ENCODE data around the gene CD84.

Gene CD84

DNA sequence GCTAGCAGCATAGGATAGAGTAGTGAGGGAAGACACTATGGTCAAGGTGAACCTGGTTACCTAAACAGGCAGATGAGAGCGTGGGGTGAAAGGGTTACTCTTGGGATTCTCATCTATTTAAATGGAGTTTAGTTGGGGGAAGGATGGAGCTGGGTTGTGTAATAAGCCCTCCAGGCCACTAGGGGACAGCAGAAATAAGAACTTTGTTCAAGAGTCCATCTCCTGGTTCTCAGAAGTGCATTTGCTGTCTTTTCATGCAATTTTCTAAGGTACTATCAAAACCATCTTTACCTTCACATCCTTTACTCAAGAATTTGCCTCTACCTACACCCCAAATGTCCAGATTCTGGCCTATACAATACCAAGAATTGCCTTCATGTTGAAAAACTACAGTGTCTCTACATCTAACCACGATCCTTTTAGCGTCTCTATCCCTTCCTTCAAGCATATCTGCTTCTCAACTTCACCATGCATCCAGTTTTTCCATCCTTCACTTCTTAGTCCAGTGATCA is 39.5 kb upstream of the CD84 start:
- peak overlapping the region; percentile 38 for H3K27ac Mint-ChIP-seq
- H3K4me3 Mint-ChIP-seq: no peak overlapping the region
- no peak for ATAC-seq
- peaks cover 5% of the 10 kb centered on the region for H3K9me3 Mint-ChIP-seq
- H3K36me3 Mint-ChIP-seq: peaks cover 70% of the 10 kb centered on the region
- H3K4me1 Mint-ChIP-seq: peaks cover 39% of the 10 kb centered on the region
- no peaks in the 10 kb centered on the region for H3K27me3 Mint-ChIP-seq

DNA sequence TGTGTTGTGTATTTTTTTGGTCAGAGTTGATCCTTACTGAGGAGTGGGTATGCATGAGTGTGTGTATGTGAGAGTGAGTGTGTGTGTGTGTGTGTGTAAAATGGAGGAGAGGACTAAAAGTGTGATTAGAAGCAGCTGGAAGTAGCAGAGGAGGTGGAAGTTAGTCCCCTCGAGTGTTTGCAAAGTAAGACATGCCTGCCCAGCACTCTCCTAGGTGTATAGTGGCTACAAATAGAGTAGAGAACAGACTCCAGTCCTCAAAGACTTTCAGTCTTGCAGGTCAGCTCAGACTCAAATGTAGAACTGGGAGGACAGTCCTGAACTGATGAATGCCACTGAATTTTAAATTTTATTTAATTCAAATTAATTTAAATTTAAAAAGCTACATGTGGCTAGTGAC is 39.0 kb upstream of the CD84 start:
- ATAC-seq: no peak
- Mint-ChIP-seq H3K27me3 (no peaks in the 10 kb centered on the region), H3K4me3 (no peak overlapping the region), H3K36me3 (peaks cover 70% of the 10 kb centered on the region), H3K9me3 (peaks cover 5% of the 10 kb centered on the region), H3K4me1 (peaks cover 34% of the 10 kb centered on the region), H3K27ac (no peak overlapping the region)

DNA sequence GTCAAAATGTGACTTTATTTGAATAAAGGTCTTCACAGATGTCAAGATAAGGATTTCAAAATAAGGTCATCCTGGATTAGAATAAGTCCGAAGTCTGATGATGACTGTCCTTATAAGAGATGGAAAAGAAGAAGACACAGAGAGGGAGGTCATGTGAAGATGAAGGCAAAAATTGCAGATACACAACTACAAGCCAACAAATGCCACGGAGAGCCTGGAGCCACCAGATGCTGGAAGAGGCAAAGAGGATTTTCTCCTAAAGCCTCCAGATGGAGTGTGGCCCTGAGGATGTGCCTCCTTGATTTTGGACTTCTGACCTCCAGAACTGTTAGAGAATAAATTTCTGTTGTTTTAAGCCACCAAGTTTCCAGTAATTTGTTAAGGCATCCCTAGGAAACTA is 36.4 kb upstream of the CD84 start:
- peaks cover 15% of the 10 kb centered on the region for H3K4me1 Mint-ChIP-seq
- H3K4me3 Mint-ChIP-seq: no peak overlapping the region
- peaks cover 5% of the 10 kb centered on the region for H3K9me3 Mint-ChIP-seq
- H3K27ac Mint-ChIP-seq: no peak overlapping the region
- H3K27me3 Mint-ChIP-seq: no peaks in the 10 kb centered on the region
- no peak for ATAC-seq
- H3K36me3 Mint-ChIP-seq: peaks cover 74% of the 10 kb centered on the region

DNA sequence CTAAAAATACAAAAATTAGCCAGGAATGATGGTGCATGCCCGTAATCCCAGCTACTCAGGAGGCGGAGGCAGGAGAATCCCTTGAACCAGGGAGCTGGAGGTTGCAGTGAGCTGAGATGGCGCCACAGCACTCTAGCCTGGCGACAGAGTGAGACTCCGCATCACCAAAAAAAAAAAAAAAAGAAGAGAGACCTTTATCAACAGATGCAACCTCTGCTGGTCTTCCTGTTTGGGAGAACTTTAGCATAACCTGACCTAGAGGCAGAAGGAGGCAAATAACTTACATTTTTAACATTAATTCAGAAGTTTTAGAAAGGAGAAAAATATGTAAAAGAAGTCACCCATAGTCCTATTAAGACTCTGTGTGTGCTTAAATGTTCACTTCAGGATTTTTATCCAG is 35.1 kb upstream of the CD84 start:
- Mint-ChIP-seq H3K4me1 (peaks cover 16% of the 10 kb centered on the region), H3K4me3 (no peak overlapping the region), H3K36me3 (peaks cover 71% of the 10 kb centered on the region), H3K9me3 (peaks cover 5% of the 10 kb centered on the region), H3K27me3 (no peaks in the 10 kb centered on the region), H3K27ac (no peak overlapping the region)
- ATAC-seq: no peak

DNA sequence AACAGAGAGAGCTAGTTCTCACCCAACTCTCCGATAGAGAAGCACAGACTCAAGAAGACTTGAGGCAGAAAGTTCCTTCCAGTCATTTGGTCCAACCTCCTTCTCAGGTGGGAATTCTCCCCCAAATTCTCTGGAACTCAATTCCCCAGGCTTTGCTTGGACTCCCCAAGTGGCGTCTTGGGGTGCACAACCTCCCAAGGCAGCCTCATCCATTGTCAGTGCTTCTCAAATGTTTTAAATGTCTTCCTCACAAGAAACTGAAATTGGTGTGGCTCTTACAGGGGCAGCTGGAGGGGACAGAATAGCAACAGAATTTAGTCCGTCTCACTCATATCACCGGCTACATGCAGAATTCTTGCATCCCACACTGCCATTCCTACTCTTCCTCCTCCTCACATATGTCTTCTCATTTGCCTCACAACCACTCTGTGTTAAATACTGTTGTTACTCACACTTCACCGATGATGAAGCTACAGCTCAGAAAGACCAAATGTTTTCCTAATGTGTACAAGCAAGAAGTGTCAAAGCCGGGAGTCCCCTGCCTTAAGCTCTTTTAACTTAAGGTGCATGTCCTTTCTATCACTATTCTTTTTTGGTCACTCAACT is 33.4 kb upstream of the CD84 start:
- Mint-ChIP-seq H3K36me3 (peaks cover 70% of the 10 kb centered on the region), H3K4me1 (peaks cover 20% of the 10 kb centered on the region), H3K4me3 (no peak overlapping the region), H3K27ac (peak overlapping the region; percentile 3), H3K27me3 (no peaks in the 10 kb centered on the region), H3K9me3 (no peaks in the 10 kb centered on the region)
- no peak for ATAC-seq

DNA sequence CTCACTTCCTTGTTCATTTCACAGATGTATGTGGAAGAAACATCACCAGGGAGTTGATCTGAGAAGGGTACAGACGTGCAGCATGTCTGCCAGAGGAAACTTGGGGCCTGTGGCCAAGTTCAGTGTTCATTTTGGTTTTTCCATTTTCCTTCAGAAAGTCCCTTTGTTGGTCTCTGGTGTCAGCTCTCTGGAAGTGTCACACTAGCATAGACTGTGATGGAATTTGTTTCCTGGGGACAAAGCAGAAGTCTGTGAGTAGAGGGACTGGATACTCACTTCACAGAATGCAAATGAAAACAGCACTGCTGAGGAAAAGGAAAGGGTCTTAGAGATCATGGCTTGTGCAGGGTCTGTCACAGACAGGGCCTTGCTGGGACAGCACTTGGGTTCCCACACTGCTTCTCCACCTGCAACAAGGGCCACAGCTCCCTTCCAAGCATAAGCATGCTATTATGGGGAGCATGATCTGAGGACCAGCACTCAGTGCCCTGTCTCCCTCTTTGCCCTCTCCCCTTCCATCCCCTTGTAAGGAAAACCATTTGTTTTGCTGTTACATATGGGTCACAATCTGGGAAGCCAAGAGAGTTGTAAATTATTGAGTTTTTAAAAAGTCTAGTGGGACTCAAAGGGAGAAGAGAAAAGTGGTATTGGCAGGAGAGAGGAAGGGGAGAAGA is 31.4 kb upstream of the CD84 start:
- Mint-ChIP-seq H3K27ac (peak overlapping the region; percentile 85), H3K4me1 (peaks cover 41% of the 10 kb centered on the region), H3K36me3 (peaks cover 56% of the 10 kb centered on the region), H3K9me3 (no peaks in the 10 kb centered on the region), H3K4me3 (no peak overlapping the region), H3K27me3 (no peaks in the 10 kb centered on the region)
- peak; percentile 17 for ATAC-seq

DNA sequence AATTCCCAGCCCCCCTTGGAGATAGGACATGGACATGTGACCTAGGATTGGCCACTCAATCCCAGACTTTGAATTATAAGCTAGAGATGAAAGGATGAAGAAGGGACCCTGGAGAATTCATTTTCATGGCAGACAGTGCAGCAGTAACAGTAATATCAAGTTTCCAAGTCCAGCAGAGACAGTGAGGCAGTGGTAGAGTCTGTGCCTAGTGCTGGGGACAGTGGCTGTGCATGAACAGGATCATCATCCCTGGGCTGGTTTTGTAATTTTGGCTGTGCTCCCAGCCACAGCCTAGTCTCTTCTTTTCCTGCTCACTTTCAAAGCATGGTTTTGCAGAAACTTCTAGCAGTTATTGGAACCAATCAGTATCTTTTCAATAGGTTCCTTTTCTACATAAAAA is 29.6 kb upstream of the CD84 start:
- no peaks in the 10 kb centered on the region for H3K27me3 Mint-ChIP-seq
- no peak overlapping the region for H3K4me3 Mint-ChIP-seq
- H3K36me3 Mint-ChIP-seq: peaks cover 58% of the 10 kb centered on the region
- peak overlapping the region; percentile 88 for H3K27ac Mint-ChIP-seq
- H3K9me3 Mint-ChIP-seq: peaks cover 3% of the 10 kb centered on the region
- no peak for ATAC-seq
- H3K4me1 Mint-ChIP-seq: peaks cover 47% of the 10 kb centered on the region

DNA sequence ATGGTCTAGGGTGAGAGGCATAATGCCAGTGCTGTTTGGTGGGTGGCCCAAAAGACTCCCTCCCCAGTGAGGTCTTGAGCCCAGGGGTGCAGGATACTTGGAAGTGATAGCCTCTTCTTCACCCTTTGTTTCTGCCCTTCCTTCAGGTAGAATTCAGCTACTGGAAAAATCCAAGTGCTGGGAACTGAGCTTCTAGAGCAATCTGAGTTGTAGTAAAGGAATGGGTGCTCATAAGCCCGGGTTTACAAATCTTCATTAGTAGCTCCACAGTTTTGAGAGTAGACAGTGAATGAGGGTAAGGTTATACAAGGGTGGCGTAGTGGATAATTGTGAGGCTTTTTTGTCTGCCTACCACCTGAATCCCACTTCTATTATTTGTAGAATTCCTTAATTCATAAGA is 29.2 kb upstream of the CD84 start:
- H3K4me3 Mint-ChIP-seq: no peak overlapping the region
- no peak for ATAC-seq
- peak overlapping the region; percentile 88 for H3K27ac Mint-ChIP-seq
- no peaks in the 10 kb centered on the region for H3K27me3 Mint-ChIP-seq
- H3K36me3 Mint-ChIP-seq: peaks cover 54% of the 10 kb centered on the region
- H3K4me1 Mint-ChIP-seq: peaks cover 47% of the 10 kb centered on the region
- H3K9me3 Mint-ChIP-seq: peaks cover 3% of the 10 kb centered on the region

DNA sequence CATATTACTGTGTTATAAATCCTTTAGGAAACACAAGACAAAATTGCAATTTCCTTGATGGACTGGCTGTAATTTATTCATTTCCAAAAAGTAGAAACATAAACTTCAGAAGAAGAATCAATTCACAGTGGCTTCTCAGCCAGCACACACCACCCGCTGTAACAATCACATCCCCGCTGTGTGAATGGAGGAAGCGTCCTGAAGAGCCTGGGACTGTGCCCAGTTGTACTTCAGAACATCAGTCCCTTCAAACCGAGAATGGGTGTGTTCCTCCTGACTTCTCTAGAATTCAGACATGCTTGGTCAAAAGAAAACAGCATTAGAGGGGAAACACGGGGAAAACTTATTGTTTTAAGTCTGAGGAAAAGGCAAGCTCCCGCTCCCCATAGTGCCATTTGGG is 28.8 kb upstream of the CD84 start:
- peaks cover 47% of the 10 kb centered on the region for H3K4me1 Mint-ChIP-seq
- peak overlapping the region; percentile 88 for H3K27ac Mint-ChIP-seq
- peak; percentile 51 for ATAC-seq
- no peak overlapping the region for H3K4me3 Mint-ChIP-seq
- H3K9me3 Mint-ChIP-seq: peaks cover 5% of the 10 kb centered on the region
- H3K36me3 Mint-ChIP-seq: peaks cover 53% of the 10 kb centered on the region
- H3K27me3 Mint-ChIP-seq: no peaks in the 10 kb centered on the region

DNA sequence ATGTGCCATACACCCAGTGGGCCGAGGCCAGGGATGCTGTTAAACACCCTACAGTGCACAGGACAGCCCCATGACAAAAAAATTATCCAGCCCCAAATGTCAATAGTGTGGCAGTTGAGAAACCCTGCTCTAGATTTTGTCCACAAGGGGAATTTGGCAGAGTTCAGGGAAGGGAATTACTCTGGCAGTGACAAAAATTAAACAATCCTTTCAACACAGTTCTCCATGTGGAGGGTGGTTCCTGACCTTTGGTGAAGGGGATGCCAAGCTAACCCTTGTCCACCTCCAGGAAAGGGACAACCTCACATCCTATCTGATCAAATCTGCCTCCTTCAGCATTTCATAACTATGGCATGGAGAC is 28.4 kb upstream of the CD84 start:
- H3K27ac Mint-ChIP-seq: peak overlapping the region; percentile 88
- peaks cover 53% of the 10 kb centered on the region for H3K36me3 Mint-ChIP-seq
- no peaks in the 10 kb centered on the region for H3K27me3 Mint-ChIP-seq
- peaks cover 8% of the 10 kb centered on the region for H3K9me3 Mint-ChIP-seq
- peaks cover 47% of the 10 kb centered on the region for H3K4me1 Mint-ChIP-seq
- peak; percentile 2 for ATAC-seq
- H3K4me3 Mint-ChIP-seq: no peak overlapping the region

DNA sequence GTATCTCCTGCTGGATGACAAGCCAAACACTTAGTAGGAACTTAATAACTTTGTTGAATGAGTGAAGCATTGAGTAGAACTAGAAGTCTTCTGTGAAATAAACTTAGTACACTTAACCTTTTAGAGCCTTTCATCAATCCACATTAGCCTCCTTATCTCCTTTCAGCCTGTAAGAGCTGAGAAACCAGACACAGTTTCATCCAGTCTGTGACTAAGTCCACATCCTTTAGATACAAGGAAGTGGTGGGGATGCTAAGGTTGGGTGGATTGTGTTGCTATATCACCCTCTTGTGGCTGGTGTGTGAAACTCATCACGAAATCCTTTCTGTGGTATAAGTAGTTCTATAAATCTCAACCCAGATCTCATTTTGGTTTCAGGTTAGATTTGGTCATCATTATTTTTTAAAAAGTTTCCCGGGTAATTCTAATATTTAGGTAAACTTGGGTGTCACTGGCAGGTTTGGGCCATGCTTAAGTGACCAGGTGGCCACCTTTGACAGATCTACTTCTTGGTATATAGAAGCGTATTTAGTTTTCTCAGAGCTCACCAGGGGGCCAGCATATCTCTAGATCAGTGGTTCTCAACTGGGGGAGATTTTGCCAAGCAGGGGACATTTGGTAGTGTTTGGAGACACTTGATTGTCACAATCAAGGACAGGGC is 27.8 kb upstream of the CD84 start:
- ATAC-seq: peak; percentile 93
- Mint-ChIP-seq H3K4me3 (no peak overlapping the region), H3K4me1 (peaks cover 47% of the 10 kb centered on the region), H3K36me3 (peaks cover 48% of the 10 kb centered on the region), H3K9me3 (peaks cover 8% of the 10 kb centered on the region), H3K27ac (peak overlapping the region; percentile 88), H3K27me3 (no peaks in the 10 kb centered on the region)

DNA sequence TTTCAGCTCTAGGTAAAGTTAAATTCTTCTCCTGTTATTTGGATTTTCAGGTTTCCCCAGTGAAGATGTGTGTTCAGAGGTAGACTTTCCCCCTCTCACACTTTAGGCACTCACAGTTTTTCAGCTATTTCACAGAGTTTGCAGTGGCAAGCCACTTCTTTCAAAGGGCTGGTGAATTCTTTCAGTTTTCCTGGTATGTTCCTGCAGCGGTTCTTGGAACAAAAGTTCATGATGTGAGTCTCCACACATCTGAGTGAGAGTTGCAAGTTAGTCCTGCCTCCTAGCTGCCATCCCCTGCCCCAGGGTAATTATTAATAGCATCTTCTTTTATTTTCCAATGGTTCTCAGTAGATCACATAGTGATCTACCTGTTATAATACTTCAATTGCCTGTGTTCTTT is 27.3 kb upstream of the CD84 start:
- Mint-ChIP-seq H3K27ac (peak overlapping the region; percentile 88), H3K9me3 (peaks cover 12% of the 10 kb centered on the region), H3K4me3 (no peak overlapping the region), H3K4me1 (peaks cover 47% of the 10 kb centered on the region), H3K36me3 (peaks cover 50% of the 10 kb centered on the region), H3K27me3 (no peaks in the 10 kb centered on the region)
- ATAC-seq: no peak

DNA sequence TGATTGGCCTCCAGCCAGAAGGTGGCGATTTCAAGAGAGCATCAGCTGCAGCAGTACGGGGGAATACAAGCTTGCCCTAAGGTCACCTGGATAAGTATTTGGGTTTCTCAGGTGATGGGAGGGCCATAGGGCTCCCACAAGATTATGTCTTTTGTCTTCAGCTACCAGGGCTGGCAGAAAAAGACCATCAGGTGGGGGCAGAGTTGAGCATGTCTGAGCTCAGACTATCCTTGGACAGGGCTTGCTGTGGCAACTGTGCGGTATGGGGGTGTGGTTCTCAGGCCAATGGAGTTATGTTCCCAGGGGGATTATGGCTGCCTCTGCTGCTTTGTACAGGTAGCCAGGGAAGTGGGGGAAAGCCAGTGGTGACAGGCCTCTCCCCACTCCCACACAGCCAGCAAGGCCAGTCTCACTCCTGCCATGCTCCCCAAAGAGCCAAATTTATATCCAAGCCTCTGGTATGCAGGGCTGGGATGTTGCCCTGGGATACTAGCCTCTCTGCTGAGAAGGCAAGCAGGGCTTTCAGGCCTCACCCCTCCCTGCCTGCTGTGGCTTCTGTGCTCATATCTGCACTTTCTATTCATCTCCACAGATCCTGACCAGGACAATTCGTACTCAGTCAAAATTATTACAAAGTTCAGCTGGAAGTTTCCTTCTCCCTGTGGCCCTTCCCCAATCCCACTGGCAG is 26.6 kb upstream of the CD84 start:
- Mint-ChIP-seq H3K9me3 (peaks cover 15% of the 10 kb centered on the region), H3K27me3 (no peaks in the 10 kb centered on the region), H3K27ac (peak overlapping the region; percentile 88), H3K36me3 (peaks cover 53% of the 10 kb centered on the region), H3K4me3 (no peak overlapping the region), H3K4me1 (peaks cover 43% of the 10 kb centered on the region)
- no peak for ATAC-seq

DNA sequence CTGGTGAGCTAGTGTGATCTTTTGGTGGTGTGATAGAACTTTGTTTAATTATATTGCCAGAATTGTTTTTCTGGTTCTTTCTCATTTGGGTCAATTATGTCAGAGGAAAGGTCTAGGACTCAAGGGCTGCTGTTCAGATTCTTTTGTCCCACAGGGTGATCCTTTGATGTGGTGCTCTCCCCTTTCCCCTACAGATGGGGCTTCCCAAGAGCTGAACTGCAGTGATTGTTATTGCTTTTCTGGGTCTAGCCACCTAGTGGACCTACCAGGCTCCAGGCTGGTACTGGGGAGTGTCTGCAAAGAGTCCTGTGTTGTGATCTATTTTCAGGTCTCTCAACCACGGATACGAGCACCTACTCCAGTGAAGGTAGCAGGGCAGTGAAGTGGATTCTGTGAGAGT is 25.9 kb upstream of the CD84 start:
- Mint-ChIP-seq H3K4me3 (no peak overlapping the region), H3K4me1 (peaks cover 39% of the 10 kb centered on the region), H3K9me3 (peaks cover 15% of the 10 kb centered on the region), H3K36me3 (peaks cover 49% of the 10 kb centered on the region), H3K27me3 (no peaks in the 10 kb centered on the region), H3K27ac (peak overlapping the region; percentile 88)
- ATAC-seq: no peak

DNA sequence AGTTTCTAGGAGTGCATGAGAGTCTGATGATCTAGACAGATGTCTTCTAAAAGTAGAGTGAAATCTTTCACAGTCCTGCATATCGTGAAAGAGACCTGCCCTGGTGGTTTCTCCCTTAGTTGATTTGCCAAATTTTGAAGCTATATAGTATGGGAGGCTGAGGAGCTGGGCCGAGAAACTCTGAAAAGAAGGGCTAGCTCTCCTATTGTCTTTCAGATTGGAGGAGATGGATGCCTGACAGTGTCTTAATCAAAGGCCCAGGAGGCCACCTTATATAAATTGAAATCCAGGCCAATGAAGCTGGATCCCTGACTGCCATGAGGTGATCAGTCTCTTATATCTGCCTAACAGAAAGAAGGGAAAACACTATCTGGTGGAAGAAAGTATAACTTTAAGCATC is 18.4 kb upstream of the CD84 start:
- peaks cover 21% of the 10 kb centered on the region for H3K36me3 Mint-ChIP-seq
- H3K27me3 Mint-ChIP-seq: no peaks in the 10 kb centered on the region
- H3K9me3 Mint-ChIP-seq: peaks cover 13% of the 10 kb centered on the region
- no peaks in the 10 kb centered on the region for H3K4me1 Mint-ChIP-seq
- no peak for ATAC-seq
- no peak overlapping the region for H3K4me3 Mint-ChIP-seq
- peak overlapping the region; percentile 61 for H3K27ac Mint-ChIP-seq

Data from stimulated activated memory B cell treated with anti-CD40 and anti-IgM and Interleukin-4, amounts not matched to agents 10 μg/mL and 1 μg/mL and 100 μg/mL, for 72 hours (primary cell).